ENCODE data around the gene FEM1B. TPM values are rescaled to one million over a fixed set of nuclear protein-coding genes. Genes with fewer than 3 reads are reported as not detected.

Gene FEM1B
- total and polyA plus RNA-seq, 2 donors (not counting 3 experiments of a cell fraction or from before 2014, with no cell fraction given): 11.1 to 33.2 TPM

DNA sequence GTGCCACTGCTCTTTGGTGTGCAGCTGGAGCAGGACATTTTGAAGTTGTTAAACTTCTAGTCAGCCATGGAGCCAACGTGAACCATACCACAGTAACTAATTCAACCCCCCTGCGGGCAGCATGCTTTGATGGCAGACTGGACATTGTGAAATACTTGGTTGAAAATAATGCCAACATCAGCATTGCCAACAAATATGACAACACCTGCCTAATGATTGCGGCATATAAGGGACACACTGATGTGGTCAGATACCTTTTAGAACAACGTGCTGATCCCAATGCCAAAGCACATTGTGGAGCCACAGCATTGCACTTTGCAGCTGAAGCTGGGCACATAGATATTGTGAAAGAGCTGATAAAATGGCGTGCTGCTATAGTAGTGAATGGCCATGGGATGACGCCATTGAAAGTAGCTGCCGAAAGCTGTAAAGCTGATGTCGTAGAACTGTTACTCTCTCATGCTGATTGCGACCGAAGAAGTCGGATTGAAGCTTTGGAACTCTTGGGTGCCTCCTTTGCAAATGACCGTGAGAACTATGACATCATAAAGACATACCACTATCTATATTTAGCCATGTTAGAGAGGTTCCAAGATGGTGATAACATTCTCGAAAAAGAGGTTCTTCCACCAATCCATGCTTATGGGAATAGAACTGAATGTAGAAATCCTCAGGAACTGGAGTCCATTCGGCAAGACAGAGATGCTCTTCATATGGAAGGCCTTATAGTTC lies 12.2 kb downstream of the FEM1B start:
- no peak overlapping the region for H3K4me3 ChIP-seq (replicated peaks in 1 of 3; ENCODE audit: insufficient read depth in 1 of 3, low read depth in 1 of 3, low read length in 3 of 3)
- no peak overlapping the region for H3K27ac ChIP-seq (ENCODE audit: insufficient read depth, low read depth, low read length)
- no TSS peak for BruUV-seq (replicated peaks)
- peaks cover 16% of the 10 kb centered on the region for H4K20me1 ChIP-seq (replicated peaks; ENCODE audit: control insufficient read depth, extremely low read depth, insufficient read depth, low read length)
- ChIA-PET CTCF (interaction anchor here (1.1 to 2.4 kb wide), 6 partner anchors 9 to 37 kb away, joined by 3 to 10 read pairs (median 4); partner anchors contain the start of gene FEM1B), POLR2A (interaction anchor here (1.5 kb wide), 1 partner anchor 12 kb away, joined by 7 read pairs; the partner anchor contains the start of gene FEM1B)
- H3K36me3 ChIP-seq (ENCODE audit: control insufficient read depth in 2 of 2, extremely low read depth in 1 of 2, insufficient read depth in 2 of 2, low read length in 2 of 2): peaks cover 9 to 14% of the 10 kb centered on the region in 2 experiments
- intact Hi-C loops (cut with micrococcal nuclease) (no loop called here), dilution Hi-C loops (cut with MboI; ENCODE audit: extremely low pct_ligation_motif_present, low sequenced_read_pairs) (no loop called here)
- no peak overlapping the region for H3K4me2 ChIP-seq (ENCODE audit: insufficient read depth, low read length)
- H3K9ac ChIP-seq (replicated peaks; ENCODE audit: extremely low read depth, insufficient read depth, low read length): no peak overlapping the region
- no peaks in the 10 kb centered on the region for H3K4me1 ChIP-seq (ENCODE audit: control insufficient read depth, extremely low read depth, insufficient read depth, low read length)
- H3K79me2 ChIP-seq (ENCODE audit: control insufficient read depth, insufficient read depth, low read length): peaks cover 87% of the 10 kb centered on the region
- no peak for DNase-seq (ENCODE audit: low read depth, low spot score)
- no peaks in the 10 kb centered on the region for H3K9me3 ChIP-seq (replicated peaks; ENCODE audit: control insufficient read depth, insufficient read depth, low read length)
- H3K9me1 ChIP-seq (replicated peaks; ENCODE audit: control insufficient read depth, extremely low read depth, insufficient read depth, low read length): peaks cover 2% of the 10 kb centered on the region
- FAIRE-seq: no peak
- H2AFZ ChIP-seq (ENCODE audit: low read depth, low read length): no peak overlapping the region
- H3K27me3 ChIP-seq (ENCODE audit: control insufficient read depth in 2 of 2, insufficient read depth in 2 of 2, low read length in 2 of 2): no peaks in the 10 kb centered on the region
- TF ChIP-seq, protein P1, sequence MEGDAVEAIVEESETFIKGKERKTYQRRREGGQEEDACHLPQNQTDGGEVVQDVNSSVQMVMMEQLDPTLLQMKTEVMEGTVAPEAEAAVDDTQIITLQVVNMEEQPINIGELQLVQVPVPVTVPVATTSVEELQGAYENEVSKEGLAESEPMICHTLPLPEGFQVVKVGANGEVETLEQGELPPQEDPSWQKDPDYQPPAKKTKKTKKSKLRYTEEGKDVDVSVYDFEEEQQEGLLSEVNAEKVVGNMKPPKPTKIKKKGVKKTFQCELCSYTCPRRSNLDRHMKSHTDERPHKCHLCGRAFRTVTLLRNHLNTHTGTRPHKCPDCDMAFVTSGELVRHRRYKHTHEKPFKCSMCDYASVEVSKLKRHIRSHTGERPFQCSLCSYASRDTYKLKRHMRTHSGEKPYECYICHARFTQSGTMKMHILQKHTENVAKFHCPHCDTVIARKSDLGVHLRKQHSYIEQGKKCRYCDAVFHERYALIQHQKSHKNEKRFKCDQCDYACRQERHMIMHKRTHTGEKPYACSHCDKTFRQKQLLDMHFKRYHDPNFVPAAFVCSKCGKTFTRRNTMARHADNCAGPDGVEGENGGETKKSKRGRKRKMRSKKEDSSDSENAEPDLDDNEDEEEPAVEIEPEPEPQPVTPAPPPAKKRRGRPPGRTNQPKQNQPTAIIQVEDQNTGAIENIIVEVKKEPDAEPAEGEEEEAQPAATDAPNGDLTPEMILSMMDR (IDR thresholded peaks at IDR 0.05; ENCODE audit: extremely low read depth in 1 of 2, insufficient read depth in 1 of 2, low read depth in 1 of 2, low read length in 2 of 2): no peak
- no peak for TF ChIP-seq JUN (IDR thresholded peaks at IDR 0.05; ENCODE audit: borderline replicate concordance, insufficient read depth, insufficient read length, low read depth)

DNA sequence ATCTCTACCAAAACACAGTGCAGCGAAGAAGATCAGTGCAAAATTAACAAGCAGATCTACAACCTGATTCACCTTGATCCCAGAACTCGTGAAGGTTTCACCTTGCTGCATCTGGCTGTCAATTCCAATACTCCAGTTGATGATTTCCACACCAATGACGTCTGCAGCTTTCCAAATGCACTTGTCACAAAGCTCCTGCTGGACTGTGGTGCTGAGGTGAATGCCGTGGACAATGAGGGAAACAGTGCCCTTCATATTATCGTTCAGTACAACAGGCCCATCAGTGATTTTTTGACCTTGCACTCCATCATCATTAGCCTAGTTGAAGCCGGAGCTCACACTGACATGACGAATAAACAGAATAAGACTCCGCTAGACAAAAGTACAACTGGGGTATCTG lies 13.2 kb downstream of the FEM1B start:
- intact Hi-C loops (cut with micrococcal nuclease): no loop called here
- H3K27me3 ChIP-seq (ENCODE audit: control insufficient read depth in 2 of 2, insufficient read depth in 2 of 2, low read length in 2 of 2): no peaks in the 10 kb centered on the region
- H3K9me1 ChIP-seq (replicated peaks; ENCODE audit: control insufficient read depth, extremely low read depth, insufficient read depth, low read length): peaks cover 2% of the 10 kb centered on the region
- ChIA-PET POLR2A (no interaction called here), CTCF (interaction anchor here (1.2 to 1.8 kb wide), 2 partner anchors 16 to 38 kb away, joined by 4 to 6 read pairs; no protein-coding TSS in a partner anchor)
- dilution Hi-C loops (cut with MboI; ENCODE audit: extremely low pct_ligation_motif_present, low sequenced_read_pairs): no loop called here
- H3K4me1 ChIP-seq (ENCODE audit: control insufficient read depth, extremely low read depth, insufficient read depth, low read length): no peaks in the 10 kb centered on the region
- FAIRE-seq: no peak
- peaks cover 77% of the 10 kb centered on the region for H3K79me2 ChIP-seq (ENCODE audit: control insufficient read depth, insufficient read depth, low read length)
- peaks cover 9 to 14% of the 10 kb centered on the region in 2 experiments for H3K36me3 ChIP-seq (ENCODE audit: control insufficient read depth in 2 of 2, extremely low read depth in 1 of 2, insufficient read depth in 2 of 2, low read length in 2 of 2)
- H3K4me2 ChIP-seq (ENCODE audit: insufficient read depth, low read length): no peak overlapping the region
- no peak overlapping the region for H3K4me3 ChIP-seq (replicated peaks in 1 of 3; ENCODE audit: insufficient read depth in 1 of 3, low read depth in 1 of 3, low read length in 3 of 3)
- no peak overlapping the region for H3K9ac ChIP-seq (replicated peaks; ENCODE audit: extremely low read depth, insufficient read depth, low read length)
- no peak overlapping the region for H3K27ac ChIP-seq (ENCODE audit: insufficient read depth, low read depth, low read length)
- H3K9me3 ChIP-seq (replicated peaks; ENCODE audit: control insufficient read depth, insufficient read depth, low read length): no peaks in the 10 kb centered on the region
- DNase-seq (ENCODE audit: low read depth, low spot score): no peak
- TF ChIP-seq POLR2A (IDR thresholded peaks at IDR 0.05; ENCODE audit: low read depth, low read length) (no peak), JUN (IDR thresholded peaks at IDR 0.05; ENCODE audit: borderline replicate concordance, insufficient read depth, insufficient read length, low read depth) (no peak), FOS (IDR thresholded peaks at IDR 0.05; ENCODE audit: borderline replicate concordance, insufficient read depth, low read length) (no peak), POLR2AphosphoS5 (IDR thresholded peaks at IDR 0.05; ENCODE audit: insufficient read depth, low read depth, low read length) (no peak)
- TF ChIP-seq, protein P1 (IDR thresholded peaks at IDR 0.05; ENCODE audit: extremely low read depth in 1 of 2, insufficient read depth in 1 of 2, low read depth in 1 of 2, low read length in 2 of 2): no peak
- H2AFZ ChIP-seq (ENCODE audit: low read depth, low read length): no peak overlapping the region
- H4K20me1 ChIP-seq (replicated peaks; ENCODE audit: control insufficient read depth, extremely low read depth, insufficient read depth, low read length): peaks cover 14% of the 10 kb centered on the region
- BruUV-seq (replicated peaks): no TSS peak
